Ovary (tissue), 3 donors: ENCODE results near the gene RANBP17.

ENCODE experiments used
- CTCF ChIP-seq, 3 donors: fragments of 450-650 bp in 2 of 3; fragments of 200-600 bp in 1 of 3; IDR thresholded peaks; one replicate each; pipeline versions ENCODE4 v1.5.1 to v1.8.0; 2016 to 2022; ENCODE audit warnings: antibody characterized with exemption in 3 of 3, mild to moderate bottlenecking in 1 of 3
- POLR2A ChIP-seq: fragments of 450-650 bp; IDR thresholded peaks from one replicate; pipeline ENCODE4 v1.6.1; 2017; ENCODE audit warnings: antibody characterized with exemption, mild to moderate bottlenecking, moderate library complexity
- donor health status: DM: no; HTN: no; CAD: no.

- no peak for TF ChIP-seq CTCF (IDR thresholded peaks at IDR 0.05)
- TF ChIP-seq POLR2A: no peak
These were observed 449.1 kb downstream of the RANBP17 start for GRCh38 chr5:171310819-171311321.
